Gastroesophageal sphincter (tissue), 3 donors: ENCODE data around the gene SERPINE1.

Source experiments
- CTCF ChIP-seq, 4 experiments: fragments of 200-600 bp in 2 of 4; fragments of 450-650 bp in 2 of 4; sonication (generic) in 1 of 4; IDR thresholded peaks; one replicate each; pipeline ENCODE4 v1.5.1; 2017 to 2019; ENCODE audit warnings: antibody characterized with exemption in 4 of 4, mild to moderate bottlenecking in 2 of 4, moderate library complexity in 2 of 4
- EP300 ChIP-seq: sonication (generic); formaldehyde crosslinking; IDR thresholded peaks from one replicate; pipeline ENCODE4 v1.6.1; 2017; ENCODE audit warnings: antibody characterized with exemption, mild to moderate bottlenecking
- POLR2A ChIP-seq, 2 donors: fragments of 450-650 bp; IDR thresholded peaks; one replicate each; pipeline ENCODE4 v1.6.1; 2017; ENCODE audit warnings: antibody characterized with exemption in 2 of 2, mild to moderate bottlenecking in 2 of 2, moderate library complexity in 1 of 2
- POLR2AphosphoS5 ChIP-seq: sonication (generic); formaldehyde crosslinking; IDR thresholded peaks from one replicate; pipeline ENCODE4 v1.6.1; 2017; ENCODE audit warnings: antibody characterized with exemption

DNA sequence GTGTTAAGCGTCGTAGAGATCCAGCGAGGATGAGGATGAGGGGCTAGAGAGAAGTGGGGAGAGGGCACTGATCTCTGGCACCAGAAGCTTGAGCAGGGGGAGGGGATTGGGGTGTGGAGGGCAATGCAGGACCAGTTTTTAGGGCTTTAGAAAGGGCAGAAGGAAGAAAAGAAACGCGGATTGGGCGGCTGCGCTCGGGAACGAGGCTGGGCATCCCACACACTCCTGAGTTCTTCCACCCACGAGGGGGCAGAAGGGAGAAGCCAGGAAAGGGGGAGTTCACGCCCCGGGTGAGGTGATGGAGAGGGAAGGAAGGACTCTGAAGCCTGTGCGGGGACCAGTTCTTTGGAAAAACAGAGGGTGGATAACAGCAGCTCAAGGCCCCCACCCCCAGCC, 44.5 kb downstream of the SERPINE1 start:
- TF ChIP-seq CTCF (IDR thresholded peaks at IDR 0.05) (no peak), POLR2A (IDR thresholded peaks at IDR 0.05) (no peak), POLR2AphosphoS5 (no peak), EP300 (no peak)
